HepG2 (cell line): Measurements from ENCODE around the gene PCNA. TPM values are rescaled to one million over a fixed set of nuclear protein-coding genes. Genes with fewer than 3 reads are reported as not detected.

Source experiments
- ARNTL ChIP-seq: sonication (generic); formaldehyde crosslinking; IDR thresholded peaks from 2 replicates; pipeline ENCODE4 v1.4.0; 2020; ENCODE audit warnings: mild to moderate bottlenecking, missing genetic modification reagents
- ATF7 ChIP-seq, 2 experiments: fragments of 450-650 bp in 1 of 2; sonication (generic) in 1 of 2; formaldehyde crosslinking in 1 of 2; IDR thresholded peaks; 2 replicates each; pipeline versions ENCODE4 v1.4.0 to v1.6.1; 2016 to 2020; ENCODE audit warnings: antibody characterized with exemption in 1 of 2, mild to moderate bottlenecking in 1 of 2, missing genetic modification reagents in 1 of 2
- BRCA1 ChIP-seq: sonication (generic); formaldehyde crosslinking; IDR thresholded peaks from 2 replicates; pipeline ENCODE4 v1.4.0; 2020; ENCODE audit warnings: missing genetic modification reagents
- CAMTA2 ChIP-seq: sonication (generic); formaldehyde crosslinking; IDR thresholded peaks from 2 replicates; pipeline ENCODE4 v1.4.0; 2020; ENCODE audit warnings: mild to moderate bottlenecking, missing genetic modification reagents, borderline replicate concordance
- CBFB ChIP-seq: sonication (generic); formaldehyde crosslinking; IDR thresholded peaks from 2 replicates; pipeline ENCODE4 v1.4.0; 2020; ENCODE audit warnings: missing genetic modification reagents
- FOSL2 ChIP-seq: sonication (generic); formaldehyde crosslinking; IDR thresholded peaks from 2 replicates; pipeline ENCODE4 v1.4.0; 2020; ENCODE audit warnings: missing genetic modification reagents
- HMG20B ChIP-seq: conservative IDR thresholded peaks from 2 replicates; pipeline ENCODE4 v1.6.1; 2016; ENCODE audit warnings: missing genetic modification reagents, missing compliant biosample characterization
- KLF9 ChIP-seq: IDR thresholded peaks from 2 replicates; pipeline ENCODE4 v1.6.1; 2016; ENCODE audit warnings: low read depth
- MAFF ChIP-seq: IDR thresholded peaks from 2 replicates; pipeline ENCODE4 v1.6.1; 2011; ENCODE audit warnings: low read depth, low read length, improper control_type of control experiment
- NR2C2 ChIP-seq: sonication (generic); formaldehyde crosslinking; IDR thresholded peaks from 2 replicates; pipeline ENCODE4 v1.4.0; 2020; ENCODE audit warnings: missing genetic modification reagents, mild to moderate bottlenecking, moderate library complexity, borderline replicate concordance
- RBAK ChIP-seq: sonication (generic); formaldehyde crosslinking; IDR thresholded peaks from 2 replicates; pipeline ENCODE4 v1.5.1; 2020; ENCODE audit warnings: mild to moderate bottlenecking, missing genetic modification reagents
- SMAD3 ChIP-seq: sonication (generic); formaldehyde crosslinking; IDR thresholded peaks from 2 replicates; pipeline ENCODE4 v1.4.0; 2020; ENCODE audit warnings: missing genetic modification reagents
- SOX5 ChIP-seq: IDR thresholded peaks from 2 replicates; pipeline ENCODE4 v1.6.1; 2016; ENCODE audit warnings: borderline replicate concordance
- TEAD3 ChIP-seq: optimal IDR thresholded peaks from 2 replicates; pipeline ENCODE3; 2016; ENCODE audit warnings: borderline replicate concordance
- THYN1 ChIP-seq: sonication (generic); formaldehyde crosslinking; IDR thresholded peaks from 2 replicates; pipeline ENCODE4 v1.8.1; 2023; ENCODE audit warnings: low read depth, mild to moderate bottlenecking, moderate library complexity, missing genetic modification reagents, borderline replicate concordance
- XRCC5 ChIP-seq: fragments of 200-400 bp; formaldehyde crosslinking; optimal IDR thresholded peaks from 2 replicates; pipeline ENCODE3; 2017; ENCODE audit warnings: mild to moderate bottlenecking, low read length
- ZBTB4 ChIP-seq: sonication (generic); formaldehyde crosslinking; IDR thresholded peaks from 2 replicates; pipeline ENCODE4 v1.4.0; 2020; ENCODE audit warnings: missing genetic modification reagents, mild to moderate bottlenecking, borderline replicate concordance
- ZNF253 ChIP-seq: sonication (generic); formaldehyde crosslinking; IDR thresholded peaks from 2 replicates; pipeline ENCODE4 v1.8.0; 2022; ENCODE audit warnings: mild to moderate bottlenecking, missing genetic modification reagents, borderline replicate concordance
- ZNF264 ChIP-seq: sonication (generic); formaldehyde crosslinking; IDR thresholded peaks from 2 replicates; pipeline ENCODE4 v1.4.0; 2020; ENCODE audit warnings: missing genetic modification reagents
- ZNF274 ChIP-seq: sonication (generic); formaldehyde crosslinking; IDR thresholded peaks from 2 replicates; pipeline ENCODE4 v1.5.1; 2020; ENCODE audit warnings: mild to moderate bottlenecking, missing genetic modification reagents
- ZNF3 ChIP-seq: IDR thresholded peaks from 2 replicates; pipeline ENCODE4 v1.7.0; 2017; ENCODE audit warnings: inconsistent platforms
- ZNF335 ChIP-seq: sonication (generic); formaldehyde crosslinking; IDR thresholded peaks from 2 replicates; pipeline ENCODE4 v1.4.0; 2020; ENCODE audit warnings: missing genetic modification reagents
- ZNF891 ChIP-seq: sonication (generic); formaldehyde crosslinking; IDR thresholded peaks from 2 replicates; pipeline ENCODE4 v1.5.0; 2020; ENCODE audit warnings: mild to moderate bottlenecking, missing genetic modification reagents
- polyA plus RNA-seq, 8 experiments: library from polyadenylated mRNA; depleted of rRNA in 3 of 8; stranded (reverse) in 7 of 8; unstranded in 1 of 8; fragments of >200 nt; fragmentation: Illumina TruSeq in 4 of 8; extraction: Trizol in 4 of 8; gene quantifications; 2 replicates each; pipeline versions ENCODE4 v1.2.1 to v1.2.3, GENCODE V29; 2011 to 2016; ENCODE audit warnings: low read depth in 4 of 8, missing spikeins in 1 of 8, mixed read lengths in 1 of 8; ENCODE audit not compliant: insufficient read depth in 1 of 8
- total RNA-seq, 5 experiments: library from RNA; depleted of rRNA; stranded (reverse); fragments of >200 nt; fragmentation: Illumina TruSeq; extraction: Trizol; gene quantifications; 2 replicates each; pipeline ENCODE4 v1.2.3, GENCODE V29; 2016; ENCODE audit warnings: low read depth in 1 of 5
- TF ChIP-seq, protein P1 (sequence below): sonication (generic); formaldehyde crosslinking; IDR thresholded peaks from 2 replicates; pipeline ENCODE4 v1.4.0; 2020; ENCODE audit warnings: missing genetic modification reagents
- TF ChIP-seq, protein P2 (sequence below): sonication (generic); IDR thresholded peaks from 2 replicates; pipeline ENCODE4 v1.6.1; 2016; ENCODE audit warnings: low read depth, borderline replicate concordance

PCNA gene
- total and polyA plus RNA-seq, 2 of the 13 experiments (the other 11 are each of a cell fraction or from before 2014, with no cell fraction given) = 229 to 655 TPM

- TF ChIP-seq ZBTB4 (CRISPR knock-in tag) (peak; percentile 36; the same call in 1 of the 2 replicates), SOX5 (CRISPR knock-in tag) (no peak), ZNF335 (CRISPR knock-in tag) (no peak), MAFF (peak; percentile 40; the same call in 1 of the 2 replicates), ARNTL (CRISPR knock-in tag) (no peak), ZNF264 (CRISPR knock-in tag) (no peak), TEAD3 (CRISPR knock-in tag) (peak; percentile 2), BRCA1 (CRISPR knock-in tag) (no peak), NR2C2 (CRISPR knock-in tag) (no peak), CAMTA2 (CRISPR knock-in tag) (0 out of 2 replicates have a peak, but pooled peaks have one; percentile 47), ATF7 (IDR thresholded peaks at IDR 0.05) (no peak), ATF7 (CRISPR knock-in tag; IDR thresholded peaks at IDR 0.05) (no peak), ZNF274 (no peak; the same call in 1 of the 2 replicates), ZNF3 (CRISPR knock-in tag) (no peak), KLF9 (CRISPR knock-in tag) (no peak), XRCC5 (no peak), CBFB (no peak), HMG20B (CRISPR knock-in tag) (0 out of 2 replicates have a peak, but pooled peaks have one; percentile 55), ZNF891 (0 out of 2 replicates have a peak, but pooled peaks have one; percentile 64), THYN1 (no peak), SMAD3 (no peak), RBAK (CRISPR knock-in tag) (no peak), ZNF253 (CRISPR knock-in tag) (no peak), FOSL2 (CRISPR knock-in tag) (peak; percentile 90)
- TF ChIP-seq, protein P1, sequence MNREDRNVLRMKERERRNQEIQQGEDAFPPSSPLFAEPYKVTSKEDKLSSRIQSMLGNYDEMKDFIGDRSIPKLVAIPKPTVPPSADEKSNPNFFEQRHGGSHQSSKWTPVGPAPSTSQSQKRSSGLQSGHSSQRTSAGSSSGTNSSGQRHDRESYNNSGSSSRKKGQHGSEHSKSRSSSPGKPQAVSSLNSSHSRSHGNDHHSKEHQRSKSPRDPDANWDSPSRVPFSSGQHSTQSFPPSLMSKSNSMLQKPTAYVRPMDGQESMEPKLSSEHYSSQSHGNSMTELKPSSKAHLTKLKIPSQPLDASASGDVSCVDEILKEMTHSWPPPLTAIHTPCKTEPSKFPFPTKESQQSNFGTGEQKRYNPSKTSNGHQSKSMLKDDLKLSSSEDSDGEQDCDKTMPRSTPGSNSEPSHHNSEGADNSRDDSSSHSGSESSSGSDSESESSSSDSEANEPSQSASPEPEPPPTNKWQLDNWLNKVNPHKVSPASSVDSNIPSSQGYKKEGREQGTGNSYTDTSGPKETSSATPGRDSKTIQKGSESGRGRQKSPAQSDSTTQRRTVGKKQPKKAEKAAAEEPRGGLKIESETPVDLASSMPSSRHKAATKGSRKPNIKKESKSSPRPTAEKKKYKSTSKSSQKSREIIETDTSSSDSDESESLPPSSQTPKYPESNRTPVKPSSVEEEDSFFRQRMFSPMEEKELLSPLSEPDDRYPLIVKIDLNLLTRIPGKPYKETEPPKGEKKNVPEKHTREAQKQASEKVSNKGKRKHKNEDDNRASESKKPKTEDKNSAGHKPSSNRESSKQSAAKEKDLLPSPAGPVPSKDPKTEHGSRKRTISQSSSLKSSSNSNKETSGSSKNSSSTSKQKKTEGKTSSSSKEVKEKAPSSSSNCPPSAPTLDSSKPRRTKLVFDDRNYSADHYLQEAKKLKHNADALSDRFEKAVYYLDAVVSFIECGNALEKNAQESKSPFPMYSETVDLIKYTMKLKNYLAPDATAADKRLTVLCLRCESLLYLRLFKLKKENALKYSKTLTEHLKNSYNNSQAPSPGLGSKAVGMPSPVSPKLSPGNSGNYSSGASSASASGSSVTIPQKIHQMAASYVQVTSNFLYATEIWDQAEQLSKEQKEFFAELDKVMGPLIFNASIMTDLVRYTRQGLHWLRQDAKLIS (CRISPR knock-in tag) = no peak
- TF ChIP-seq, protein P2, sequence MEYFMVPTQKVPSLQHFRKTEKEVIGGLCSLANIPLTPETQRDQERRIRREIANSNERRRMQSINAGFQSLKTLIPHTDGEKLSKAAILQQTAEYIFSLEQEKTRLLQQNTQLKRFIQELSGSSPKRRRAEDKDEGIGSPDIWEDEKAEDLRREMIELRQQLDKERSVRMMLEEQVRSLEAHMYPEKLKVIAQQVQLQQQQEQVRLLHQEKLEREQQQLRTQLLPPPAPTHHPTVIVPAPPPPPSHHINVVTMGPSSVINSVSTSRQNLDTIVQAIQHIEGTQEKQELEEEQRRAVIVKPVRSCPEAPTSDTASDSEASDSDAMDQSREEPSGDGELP = peak; percentile 77; the same call in 1 of the 2 replicates
These were observed 53.8 kb downstream of the PCNA start (continued) for GRCh38 chr20:5065879-5066383.
